ENCODE results near the gene SPRR2F.

DNA sequence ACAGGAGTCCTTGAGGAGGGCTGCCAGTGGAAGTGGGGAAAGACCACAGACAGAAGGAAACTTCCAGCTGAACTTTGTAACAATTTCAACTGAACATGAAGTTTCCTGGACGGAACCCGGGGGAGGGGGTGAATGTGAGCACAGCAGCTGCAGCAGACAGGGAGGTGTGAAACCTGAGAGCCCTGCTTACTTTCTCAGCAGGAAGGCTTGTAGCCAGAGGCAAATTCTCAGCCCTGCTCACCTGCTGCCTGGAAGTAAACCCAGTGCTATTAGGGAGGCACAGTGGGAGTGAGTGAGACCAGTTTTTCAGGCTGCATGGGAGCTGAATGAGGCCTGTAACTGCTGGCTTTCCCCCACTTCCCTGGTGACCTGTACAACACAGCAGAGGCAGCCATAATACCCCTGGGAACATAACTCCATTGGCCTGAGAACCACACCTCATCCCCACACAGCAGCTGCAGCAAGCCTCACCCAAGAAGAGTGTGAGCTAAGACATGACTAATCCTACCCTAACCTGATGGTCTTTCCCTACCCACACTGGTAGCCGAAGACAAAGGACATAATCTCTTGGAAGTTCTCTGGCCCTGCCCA is 9.6 kb upstream of the SPRR2F start:
- TF ChIP-seq ZNF610 (tag by site-specific recombination; IDR thresholded peaks at IDR 0.05; ENCODE audit: borderline replicate concordance) (no peak), ZNF274 (IDR thresholded peaks at IDR 0.05; ENCODE audit: low read length) (no peak), ZNF274 (tag by site-specific recombination; IDR thresholded peaks at IDR 0.05; ENCODE audit: borderline replicate concordance) (no peak), ZSCAN30 (tag by site-specific recombination; IDR thresholded peaks at IDR 0.05) (no peak), ZFP3 (tag by site-specific recombination; IDR thresholded peaks at IDR 0.05; ENCODE audit: low read depth) (no peak)
- TF ChIP-seq, protein P1, sequence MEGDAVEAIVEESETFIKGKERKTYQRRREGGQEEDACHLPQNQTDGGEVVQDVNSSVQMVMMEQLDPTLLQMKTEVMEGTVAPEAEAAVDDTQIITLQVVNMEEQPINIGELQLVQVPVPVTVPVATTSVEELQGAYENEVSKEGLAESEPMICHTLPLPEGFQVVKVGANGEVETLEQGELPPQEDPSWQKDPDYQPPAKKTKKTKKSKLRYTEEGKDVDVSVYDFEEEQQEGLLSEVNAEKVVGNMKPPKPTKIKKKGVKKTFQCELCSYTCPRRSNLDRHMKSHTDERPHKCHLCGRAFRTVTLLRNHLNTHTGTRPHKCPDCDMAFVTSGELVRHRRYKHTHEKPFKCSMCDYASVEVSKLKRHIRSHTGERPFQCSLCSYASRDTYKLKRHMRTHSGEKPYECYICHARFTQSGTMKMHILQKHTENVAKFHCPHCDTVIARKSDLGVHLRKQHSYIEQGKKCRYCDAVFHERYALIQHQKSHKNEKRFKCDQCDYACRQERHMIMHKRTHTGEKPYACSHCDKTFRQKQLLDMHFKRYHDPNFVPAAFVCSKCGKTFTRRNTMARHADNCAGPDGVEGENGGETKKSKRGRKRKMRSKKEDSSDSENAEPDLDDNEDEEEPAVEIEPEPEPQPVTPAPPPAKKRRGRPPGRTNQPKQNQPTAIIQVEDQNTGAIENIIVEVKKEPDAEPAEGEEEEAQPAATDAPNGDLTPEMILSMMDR (tag by site-specific recombination; IDR thresholded peaks at IDR 0.05), result no peak
